Measurements from ENCODE around the gene HHATL.

The HHATL gene

GRCh38 chr3:42712344-42712648, 9.7 kb upstream of the HHATL start:
- Histone ChIP-seq H3K4me1 (ENCODE audit: control insufficient read depth, insufficient read depth, low read depth, low read length) (no peaks in the 10 kb centered on the region), H3K4me3 (ENCODE audit: insufficient read depth in 1 of 2, low read depth in 1 of 2, low read length in 2 of 2) (no peak overlapping the region), H2BK15ac (ENCODE audit: low read depth, poor library complexity, severe bottlenecking) (no peak overlapping the region), H2AFZ (ENCODE audit: low read depth, low read length) (no peak overlapping the region), H2BK120ac (ENCODE audit: low read depth, low read length) (no peak overlapping the region), H2BK5ac (ENCODE audit: low read depth, low read length, poor library complexity, severe bottlenecking) (no peak overlapping the region), H2AK5ac (ENCODE audit: low read length, severe bottlenecking) (no peak overlapping the region), H3K79me1 (replicated peaks; ENCODE audit: low read length, poor library complexity, severe bottlenecking) (no peaks in the 10 kb centered on the region), H3K4me2 (ENCODE audit: low read length, poor library complexity, severe bottlenecking) (no peak overlapping the region), H3K27me3 (ENCODE audit: control insufficient read depth in 1 of 2, insufficient read depth in 1 of 2, low read length in 2 of 2) (peaks cover 32 to 49% of the 10 kb centered on the region in 2 experiments), H3K9ac (ENCODE audit: low read length) (no peak overlapping the region), H3K4ac (ENCODE audit: low read depth in 1 of 2, low read length in 2 of 2) (no peak overlapping the region), H4K91ac (ENCODE audit: low read length) (no peak overlapping the region), H2BK12ac (ENCODE audit: low read length in 2 of 2) (no peak overlapping the region), H3K9me3 (ENCODE audit: control insufficient read depth, low read length) (no peaks in the 10 kb centered on the region), H4K8ac (ENCODE audit: low read length) (no peak overlapping the region), H3K36me3 (ENCODE audit: control insufficient read depth in 1 of 2, insufficient read depth in 2 of 2, low read depth in 1 of 2, low read length in 2 of 2) (no peaks in the 10 kb centered on the region), H3K18ac (ENCODE audit: low read depth in 1 of 2, low read length in 2 of 2) (no peak overlapping the region), H3K14ac (ENCODE audit: low read length in 2 of 2) (no peak overlapping the region), H3K27ac (ENCODE audit: low read length, poor library complexity, severe bottlenecking) (no peak overlapping the region), H3K23ac (ENCODE audit: low read length in 2 of 2) (no peak overlapping the region)
- no peak for DNase-seq
- WGBS, result 80% methylated on average over 3 of the region's 4 CpGs

GRCh38 chr3:42711491-42712343, 9.1 kb upstream of the HHATL start:
- no peak overlapping the region for H3K9ac ChIP-seq (ENCODE audit: low read length)
- H2AK5ac ChIP-seq (ENCODE audit: low read length, severe bottlenecking), result no peak overlapping the region
- H4K8ac ChIP-seq (ENCODE audit: low read length), result no peak overlapping the region
- no peak overlapping the region for H3K18ac ChIP-seq (ENCODE audit: low read depth in 1 of 2, low read length in 2 of 2)
- WGBS, result 64% methylated on average over 5 of the region's 6 CpGs
- no peaks in the 10 kb centered on the region for H3K4me1 ChIP-seq (ENCODE audit: control insufficient read depth, insufficient read depth, low read depth, low read length)
- no peak overlapping the region for H3K27ac ChIP-seq (ENCODE audit: low read length, poor library complexity, severe bottlenecking)
- no peak overlapping the region for H3K4me3 ChIP-seq (ENCODE audit: insufficient read depth in 1 of 2, low read depth in 1 of 2, low read length in 2 of 2)
- no peak overlapping the region for H2BK120ac ChIP-seq (ENCODE audit: low read depth, low read length)
- no peak overlapping the region for H3K4ac ChIP-seq (ENCODE audit: low read depth in 1 of 2, low read length in 2 of 2)
- H3K27me3 ChIP-seq (ENCODE audit: control insufficient read depth in 1 of 2, insufficient read depth in 1 of 2, low read length in 2 of 2), result peaks cover 34 to 54% of the 10 kb centered on the region in 2 experiments
- no peaks in the 10 kb centered on the region for H3K9me3 ChIP-seq (ENCODE audit: control insufficient read depth, low read length)
- H3K36me3 ChIP-seq (ENCODE audit: control insufficient read depth in 1 of 2, insufficient read depth in 2 of 2, low read depth in 1 of 2, low read length in 2 of 2), result no peaks in the 10 kb centered on the region
- no peak overlapping the region for H2BK15ac ChIP-seq (ENCODE audit: low read depth, poor library complexity, severe bottlenecking)
- H4K91ac ChIP-seq (ENCODE audit: low read length), result no peak overlapping the region
- H3K79me1 ChIP-seq (replicated peaks; ENCODE audit: low read length, poor library complexity, severe bottlenecking), result no peaks in the 10 kb centered on the region
- no peak overlapping the region for H3K4me2 ChIP-seq (ENCODE audit: low read length, poor library complexity, severe bottlenecking)
- no peak overlapping the region for H2AFZ ChIP-seq (ENCODE audit: low read depth, low read length)
- no peak overlapping the region for H3K14ac ChIP-seq (ENCODE audit: low read length in 2 of 2)
- no peak overlapping the region for H2BK5ac ChIP-seq (ENCODE audit: low read depth, low read length, poor library complexity, severe bottlenecking)
- no peak overlapping the region for H2BK12ac ChIP-seq (ENCODE audit: low read length in 2 of 2)
- no peak for DNase-seq
- H3K23ac ChIP-seq (ENCODE audit: low read length in 2 of 2), result no peak overlapping the region

GRCh38 chr3:42710323-42711021, 7.9 kb upstream of the HHATL start:
- Histone ChIP-seq H3K27ac (ENCODE audit: low read length, poor library complexity, severe bottlenecking) (no peak overlapping the region), H3K4me1 (ENCODE audit: control insufficient read depth, insufficient read depth, low read depth, low read length) (no peaks in the 10 kb centered on the region), H2BK12ac (ENCODE audit: low read length in 2 of 2) (no peak overlapping the region), H3K36me3 (ENCODE audit: control insufficient read depth in 1 of 2, insufficient read depth in 2 of 2, low read depth in 1 of 2, low read length in 2 of 2) (no peaks in the 10 kb centered on the region), H3K79me1 (replicated peaks; ENCODE audit: low read length, poor library complexity, severe bottlenecking) (no peaks in the 10 kb centered on the region), H3K27me3 (ENCODE audit: control insufficient read depth in 1 of 2, insufficient read depth in 1 of 2, low read length in 2 of 2) (peaks cover 41 to 65% of the 10 kb centered on the region in 2 experiments), H2AFZ (ENCODE audit: low read depth, low read length) (no peak overlapping the region), H3K9me3 (ENCODE audit: control insufficient read depth, low read length) (no peaks in the 10 kb centered on the region), H4K8ac (ENCODE audit: low read length) (no peak overlapping the region), H3K4ac (ENCODE audit: low read depth in 1 of 2, low read length in 2 of 2) (no peak overlapping the region), H4K91ac (ENCODE audit: low read length) (no peak overlapping the region), H2AK5ac (ENCODE audit: low read length, severe bottlenecking) (no peak overlapping the region), H3K14ac (ENCODE audit: low read length in 2 of 2) (no peak overlapping the region), H3K9ac (ENCODE audit: low read length) (no peak overlapping the region), H3K23ac (ENCODE audit: low read length in 2 of 2) (peak overlapping the region in 1 of 2 experiments; percentile 14), H3K4me3 (ENCODE audit: insufficient read depth in 1 of 2, low read depth in 1 of 2, low read length in 2 of 2) (no peak overlapping the region), H3K4me2 (ENCODE audit: low read length, poor library complexity, severe bottlenecking) (no peak overlapping the region), H2BK120ac (ENCODE audit: low read depth, low read length) (no peak overlapping the region), H3K18ac (ENCODE audit: low read depth in 1 of 2, low read length in 2 of 2) (no peak overlapping the region), H2BK5ac (ENCODE audit: low read depth, low read length, poor library complexity, severe bottlenecking) (no peak overlapping the region), H2BK15ac (ENCODE audit: low read depth, poor library complexity, severe bottlenecking) (no peak overlapping the region)
- WGBS, result 75% methylated on average over 7 of the region's 7 CpGs
- no peak for DNase-seq

GRCh38 chr3:42709621-42710020, 7.0 kb upstream of the HHATL start:
- no peak overlapping the region for H4K8ac ChIP-seq (ENCODE audit: low read length)
- 89% methylated on average over 10 of the region's 10 CpGs for WGBS
- H3K14ac ChIP-seq (ENCODE audit: low read length in 2 of 2), result no peak overlapping the region
- H4K91ac ChIP-seq (ENCODE audit: low read length), result no peak overlapping the region
- no peak overlapping the region for H3K27ac ChIP-seq (ENCODE audit: low read length, poor library complexity, severe bottlenecking)
- no peak overlapping the region for H3K23ac ChIP-seq (ENCODE audit: low read length in 2 of 2)
- no peak overlapping the region for H3K9ac ChIP-seq (ENCODE audit: low read length)
- DNase-seq, result no peak
- no peak overlapping the region for H2BK15ac ChIP-seq (ENCODE audit: low read depth, poor library complexity, severe bottlenecking)
- H3K4me3 ChIP-seq (ENCODE audit: insufficient read depth in 1 of 2, low read depth in 1 of 2, low read length in 2 of 2), result no peak overlapping the region
- H2BK120ac ChIP-seq (ENCODE audit: low read depth, low read length), result no peak overlapping the region
- no peak overlapping the region for H2BK12ac ChIP-seq (ENCODE audit: low read length in 2 of 2)
- peaks cover 41 to 66% of the 10 kb centered on the region in 2 experiments for H3K27me3 ChIP-seq (ENCODE audit: control insufficient read depth in 1 of 2, insufficient read depth in 1 of 2, low read length in 2 of 2)
- H3K9me3 ChIP-seq (ENCODE audit: control insufficient read depth, low read length), result no peaks in the 10 kb centered on the region
- no peak overlapping the region for H2BK5ac ChIP-seq (ENCODE audit: low read depth, low read length, poor library complexity, severe bottlenecking)
- no peak overlapping the region for H2AFZ ChIP-seq (ENCODE audit: low read depth, low read length)
- no peak overlapping the region for H3K4ac ChIP-seq (ENCODE audit: low read depth in 1 of 2, low read length in 2 of 2)
- no peaks in the 10 kb centered on the region for H3K4me1 ChIP-seq (ENCODE audit: control insufficient read depth, insufficient read depth, low read depth, low read length)
- no peak overlapping the region for H3K4me2 ChIP-seq (ENCODE audit: low read length, poor library complexity, severe bottlenecking)
- no peak overlapping the region for H3K18ac ChIP-seq (ENCODE audit: low read depth in 1 of 2, low read length in 2 of 2)
- H3K36me3 ChIP-seq (ENCODE audit: control insufficient read depth in 1 of 2, insufficient read depth in 2 of 2, low read depth in 1 of 2, low read length in 2 of 2), result no peaks in the 10 kb centered on the region
- H2AK5ac ChIP-seq (ENCODE audit: low read length, severe bottlenecking), result no peak overlapping the region
- no peaks in the 10 kb centered on the region for H3K79me1 ChIP-seq (replicated peaks; ENCODE audit: low read length, poor library complexity, severe bottlenecking)
